ENCODE results near the gene ZNF845. TPM values are rescaled to one million over a fixed set of nuclear protein-coding genes. Genes with fewer than 3 reads are reported as not detected.

The ZNF845 gene
- total RNA-seq, 1 experiment from 2014 or later = 6.6 TPM

Other genes with a start within 250 kb of the ZNF845 start
- gene ZNF160, start 230.3 kb upstream of the ZNF845 start, total RNA-seq (2014; rRNA removed) = 22.3 and 25.1 TPM in 2 replicates
- 1.3 and 5.2 TPM in 2 replicates for gene ZNF415, start 200.8 kb upstream of the ZNF845 start, total RNA-seq (2014; rRNA removed)
- 8.5 and 9.1 TPM in 2 replicates for gene ZNF347, start 174.7 kb upstream of the ZNF845 start, total RNA-seq (2014; rRNA removed)
- 0.77 and 0.81 TPM in 2 replicates for gene ZNF665, start 140.4 kb upstream of the ZNF845 start, total RNA-seq (2014; rRNA removed)
- 8.0 and 14.1 TPM in 2 replicates for gene ZNF677, start 78.9 kb upstream of the ZNF845 start, total RNA-seq (2014; rRNA removed)
- not detected in 2 replicates for gene VN1R2, start 75.5 kb upstream of the ZNF845 start, total RNA-seq (2014; rRNA removed)
- gene VN1R4, start 66.0 kb upstream of the ZNF845 start, total RNA-seq (2014; rRNA removed) = not detected in 2 replicates
- 13.1 and 25.6 TPM in 2 replicates for gene ZNF525, start 32.0 kb downstream of the ZNF845 start, total RNA-seq (2014; rRNA removed)
- 9.6 and 11.4 TPM in 2 replicates for gene ZNF765, start 61.4 kb downstream of the ZNF845 start, total RNA-seq (2014; rRNA removed)
- gene ZNF761, start 98.2 kb downstream of the ZNF845 start, total RNA-seq (2014; rRNA removed) = 15.8 and 16.5 TPM in 2 replicates
- gene ZNF813, start 134.0 kb downstream of the ZNF845 start, total RNA-seq (2014; rRNA removed) = 3.5 and 4.4 TPM in 2 replicates
- gene ZNF331, start 204.4 kb downstream of the ZNF845 start, total RNA-seq (2014; rRNA removed) = 28.0 and 32.5 TPM in 2 replicates